GM19463 (cell line): ENCODE results near the gene CD247.

Experiments used
- ATAC-seq: cut with Tn5 transposase; IDR thresholded peaks from one replicate; pipeline ENCODE4 v1.9.1; 2021; ENCODE audit warnings: mild to moderate bottlenecking, moderate library complexity; ENCODE audit not compliant: unreplicated experiment

Gene CD247

DNA sequence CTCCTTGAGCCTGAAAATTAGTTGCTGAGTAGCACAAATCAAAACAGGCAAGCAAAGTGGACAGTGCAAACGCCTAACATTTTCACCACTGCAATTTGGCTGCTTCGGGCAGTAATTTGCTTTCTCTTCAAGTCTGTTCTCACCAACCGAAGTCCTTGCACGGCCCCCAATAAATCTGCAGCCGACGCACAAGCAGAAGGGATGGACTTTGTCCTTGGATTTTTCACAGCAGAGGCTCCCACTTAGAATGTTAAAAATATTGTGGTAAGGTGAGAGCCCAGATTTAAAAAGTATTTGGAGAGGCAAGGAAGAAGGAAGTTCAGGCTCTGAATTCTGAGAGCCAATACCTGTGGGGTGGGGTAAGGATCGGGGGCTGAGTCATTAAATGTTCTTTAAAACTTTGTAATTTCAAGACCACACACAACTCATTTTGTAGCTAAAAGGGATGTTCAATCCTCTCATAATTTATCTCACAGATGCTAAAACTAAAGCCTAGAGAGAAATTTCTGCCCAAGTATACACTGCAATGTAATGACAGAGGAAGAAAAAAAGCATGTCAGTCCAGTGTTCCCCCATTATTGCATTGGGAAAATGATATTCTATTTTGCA is 6.2 kb downstream of the CD247 start:
- ATAC-seq, result no peak

GRCh38 chr1:167511374-167511986 is 6.8 kb downstream of the CD247 start:
- ATAC-seq, result no peak

- no peak for ATAC-seq
Measured at GRCh38 chr1:167510881-167511280, 7.4 kb downstream of the CD247 start.

DNA sequence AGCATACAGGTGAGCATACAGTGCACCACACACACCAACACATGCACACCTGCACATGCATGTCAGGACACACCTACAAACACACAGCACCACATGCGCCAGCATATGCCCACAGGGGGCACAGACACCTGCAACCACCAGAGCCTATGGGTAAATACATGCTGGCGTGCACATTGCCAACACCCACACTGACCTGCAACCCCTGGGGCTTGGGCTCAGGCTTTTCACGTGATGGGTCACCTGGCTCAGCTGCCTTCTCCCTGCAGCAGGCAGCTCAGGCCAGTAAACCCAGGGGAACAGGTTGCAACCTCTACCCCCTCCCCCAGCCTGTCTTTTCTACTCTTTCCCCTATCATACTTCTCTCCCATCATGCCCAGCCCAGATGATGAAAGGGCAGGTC is 8.1 kb downstream of the CD247 start:
- no peak for ATAC-seq

DNA sequence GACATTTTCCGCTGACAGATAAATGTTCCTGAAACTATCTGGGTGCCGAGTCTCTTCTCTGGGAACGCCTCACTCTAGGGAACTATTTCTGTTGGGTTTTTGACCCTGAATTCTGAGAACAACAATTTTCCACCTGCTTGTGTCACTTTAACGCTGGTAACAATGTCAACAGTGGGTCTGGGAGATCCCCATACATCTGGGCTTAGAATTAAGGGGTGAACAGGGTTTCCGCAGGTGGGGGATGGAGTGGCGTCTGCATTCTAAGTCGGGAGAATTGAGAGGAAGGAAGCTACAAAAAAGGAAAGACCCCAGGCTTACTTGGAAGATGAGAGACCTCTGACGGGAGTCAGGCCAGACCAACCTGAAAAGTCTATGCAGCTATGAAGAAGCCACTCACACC is 8.7 kb downstream of the CD247 start:
- no peak for ATAC-seq

DNA sequence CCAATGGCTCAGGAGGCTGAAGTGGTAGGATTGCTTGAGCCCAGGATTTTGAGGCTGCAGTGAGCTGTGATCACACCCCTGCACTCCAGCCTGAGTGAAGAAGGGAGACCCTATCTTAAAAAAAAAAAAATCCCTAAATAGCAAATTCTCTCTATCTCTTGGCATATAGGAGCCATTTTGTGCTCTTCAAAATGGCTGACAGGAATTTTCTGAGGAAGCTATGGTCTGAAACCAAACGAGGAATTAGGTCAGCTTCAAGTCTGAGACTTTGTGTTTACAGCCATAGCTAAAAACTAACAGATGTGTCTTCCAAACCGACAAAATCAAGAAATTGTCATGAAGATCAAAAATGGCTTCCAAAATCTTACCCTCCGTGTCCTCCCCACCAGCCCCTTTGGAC is 10.6 kb downstream of the CD247 start:
- ATAC-seq, result no peak

DNA sequence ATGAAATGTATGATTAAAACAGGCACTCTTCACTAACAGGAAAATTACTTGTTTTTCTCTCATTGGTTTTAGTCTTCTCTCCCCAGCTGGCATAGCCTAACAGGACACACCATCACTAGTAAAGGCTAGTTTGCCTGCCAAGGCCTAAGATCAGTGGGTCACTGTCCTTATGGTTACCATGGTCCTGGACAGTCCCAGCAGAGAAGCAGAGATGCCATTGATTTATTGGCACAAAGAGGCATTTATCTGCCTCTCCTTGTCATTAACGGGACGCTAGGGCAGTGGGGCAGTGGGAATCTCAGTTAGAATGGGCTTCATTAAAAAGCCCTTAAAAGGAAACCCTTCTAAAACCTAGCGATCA is 13.9 kb downstream of the CD247 start:
- no peak for ATAC-seq

DNA sequence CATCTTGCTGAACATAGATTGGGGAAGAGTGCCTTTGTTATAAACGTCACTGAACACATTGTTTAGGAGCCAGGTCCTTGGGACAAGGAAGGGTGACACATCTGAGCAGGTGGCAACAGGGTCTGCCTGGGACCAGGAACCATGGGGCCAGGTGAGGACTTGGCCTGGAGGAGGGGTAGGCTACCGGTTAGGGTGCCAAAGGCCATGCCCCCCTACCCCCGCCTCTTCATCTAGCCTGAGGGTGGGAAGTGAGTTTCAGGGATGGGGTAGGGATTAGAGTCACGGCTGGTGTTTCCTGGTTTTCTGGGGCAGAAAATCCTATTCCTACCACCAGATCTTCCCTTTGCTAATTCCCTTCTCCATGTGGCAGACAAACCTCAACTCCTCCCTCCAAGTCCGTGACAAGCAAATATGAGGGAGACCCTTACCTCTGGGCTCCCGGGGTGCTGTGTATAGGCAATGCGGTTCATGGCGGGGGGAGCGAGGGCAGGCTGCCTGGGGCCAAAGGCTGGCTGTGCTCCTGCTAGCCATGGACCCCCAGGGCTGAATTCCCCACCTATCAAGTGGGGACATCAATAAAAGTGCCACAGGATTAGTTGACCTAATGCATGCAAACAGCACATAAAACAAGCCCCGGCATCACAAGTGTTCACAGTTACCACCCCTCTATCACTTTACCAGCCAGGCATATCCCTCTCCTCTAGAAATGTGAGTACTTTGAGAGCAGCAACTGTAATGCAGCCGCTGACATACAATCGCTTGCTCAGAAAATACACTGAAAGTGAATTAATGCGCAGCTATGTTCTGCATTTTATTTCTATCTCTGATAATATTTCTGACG is 14.5 kb downstream of the CD247 start:
- no peak for ATAC-seq

DNA sequence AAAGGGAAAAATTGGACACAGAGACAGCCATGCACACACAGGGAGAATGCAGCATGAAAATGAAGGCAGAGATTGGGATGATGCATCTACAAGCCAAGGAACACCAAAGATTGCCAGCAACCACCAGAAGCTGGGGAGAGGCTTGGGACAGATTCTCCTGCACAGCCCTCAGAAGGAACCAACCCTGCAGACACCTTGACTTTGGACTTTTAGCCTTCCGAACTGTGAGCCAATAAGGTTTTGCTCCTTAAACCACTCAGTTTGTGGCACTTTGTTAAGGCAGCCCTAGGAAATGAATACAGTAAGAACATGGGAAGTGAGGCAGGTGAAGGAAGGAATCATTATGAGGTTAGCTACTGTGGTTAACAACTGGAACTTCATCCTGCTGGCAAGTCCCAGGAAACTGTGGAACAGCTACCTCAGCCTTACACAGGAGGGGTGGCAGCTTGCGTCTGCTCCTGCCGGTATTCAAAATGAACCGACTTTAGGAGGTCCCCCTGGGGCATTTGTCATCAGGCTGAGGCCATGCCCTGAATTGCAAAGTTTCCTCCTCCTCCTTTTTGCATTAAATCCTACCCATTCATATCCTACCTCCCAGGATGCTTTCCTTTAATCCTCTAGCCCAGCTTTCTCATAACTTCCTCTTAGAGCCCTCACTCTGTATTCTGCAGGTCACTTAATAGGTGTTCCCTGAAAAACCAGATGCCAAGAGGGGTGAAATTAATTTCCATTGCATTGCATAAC is 15.4 kb downstream of the CD247 start:
- no peak for ATAC-seq

DNA sequence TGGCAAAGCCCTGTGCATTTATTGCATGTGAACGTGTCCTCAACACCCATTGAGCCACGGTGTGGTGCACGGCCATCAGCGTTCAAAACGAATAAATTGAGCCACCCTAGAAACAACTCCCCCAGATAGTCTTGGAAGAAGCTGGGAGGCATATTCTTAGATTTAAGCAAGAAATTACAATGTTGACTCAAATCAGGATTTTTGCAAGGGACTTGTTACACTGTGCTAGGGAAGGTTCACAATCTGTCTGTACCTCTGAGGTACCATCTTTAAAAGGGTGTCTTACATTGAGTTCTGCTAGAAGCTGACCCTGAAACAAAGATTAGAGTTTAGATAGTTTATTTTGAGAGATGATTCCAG is 16.2 kb downstream of the CD247 start:
- ATAC-seq, result no peak

GRCh38 chr1:167501515-167502191 is 16.7 kb downstream of the CD247 start:
- no peak for ATAC-seq

DNA sequence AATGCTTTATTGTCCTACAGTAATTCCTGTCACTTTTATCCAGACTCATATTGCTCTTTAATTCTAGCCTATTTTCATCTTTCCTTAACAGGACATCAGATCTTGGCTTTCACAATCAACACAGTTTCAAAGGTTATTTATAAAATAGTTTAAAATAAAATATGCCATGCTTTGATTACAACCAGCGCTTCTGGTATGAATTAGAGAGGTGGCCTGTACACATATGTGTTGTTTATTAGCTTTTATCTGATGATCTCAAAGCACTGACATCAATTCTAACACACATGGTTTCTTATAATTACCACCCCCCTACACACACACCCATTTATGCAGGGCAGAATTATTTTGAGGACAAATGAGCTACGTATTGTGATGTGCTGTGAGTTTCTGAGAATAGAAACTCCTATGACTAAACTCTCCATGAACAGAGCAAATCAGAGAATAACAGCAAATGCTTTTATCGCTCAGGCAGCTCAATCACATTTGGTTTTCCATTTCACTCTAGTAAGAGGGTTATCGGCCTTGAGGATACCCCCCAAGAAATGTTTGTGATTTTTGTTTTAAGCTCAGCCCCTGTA is 18.0 kb downstream of the CD247 start:
- ATAC-seq, result peak; percentile 33

DNA sequence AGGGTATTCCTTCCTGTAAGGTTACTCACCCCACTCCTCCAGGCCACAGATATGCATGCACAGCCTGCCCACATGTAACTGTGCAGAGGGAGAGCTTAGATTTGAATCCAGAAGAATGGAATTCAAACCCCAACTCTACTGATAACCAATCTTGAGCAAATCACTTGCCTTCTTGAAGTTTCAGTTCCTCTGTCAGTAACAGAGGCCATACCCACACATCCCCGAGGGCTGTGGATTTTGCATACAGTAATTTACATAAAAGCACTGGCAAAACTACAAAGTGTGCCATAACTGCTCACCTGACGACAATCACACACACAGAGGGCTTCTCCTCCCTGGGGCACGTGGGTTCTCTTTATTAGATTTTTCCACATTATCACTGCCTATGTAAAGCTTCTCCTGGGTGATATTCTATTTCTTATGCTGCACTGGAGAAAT is 18.6 kb downstream of the CD247 start:
- peak; percentile 96 for ATAC-seq

- ATAC-seq, result no peak
Measured at GRCh38 chr1:167499106-167499505, 19.2 kb downstream of the CD247 start.

DNA sequence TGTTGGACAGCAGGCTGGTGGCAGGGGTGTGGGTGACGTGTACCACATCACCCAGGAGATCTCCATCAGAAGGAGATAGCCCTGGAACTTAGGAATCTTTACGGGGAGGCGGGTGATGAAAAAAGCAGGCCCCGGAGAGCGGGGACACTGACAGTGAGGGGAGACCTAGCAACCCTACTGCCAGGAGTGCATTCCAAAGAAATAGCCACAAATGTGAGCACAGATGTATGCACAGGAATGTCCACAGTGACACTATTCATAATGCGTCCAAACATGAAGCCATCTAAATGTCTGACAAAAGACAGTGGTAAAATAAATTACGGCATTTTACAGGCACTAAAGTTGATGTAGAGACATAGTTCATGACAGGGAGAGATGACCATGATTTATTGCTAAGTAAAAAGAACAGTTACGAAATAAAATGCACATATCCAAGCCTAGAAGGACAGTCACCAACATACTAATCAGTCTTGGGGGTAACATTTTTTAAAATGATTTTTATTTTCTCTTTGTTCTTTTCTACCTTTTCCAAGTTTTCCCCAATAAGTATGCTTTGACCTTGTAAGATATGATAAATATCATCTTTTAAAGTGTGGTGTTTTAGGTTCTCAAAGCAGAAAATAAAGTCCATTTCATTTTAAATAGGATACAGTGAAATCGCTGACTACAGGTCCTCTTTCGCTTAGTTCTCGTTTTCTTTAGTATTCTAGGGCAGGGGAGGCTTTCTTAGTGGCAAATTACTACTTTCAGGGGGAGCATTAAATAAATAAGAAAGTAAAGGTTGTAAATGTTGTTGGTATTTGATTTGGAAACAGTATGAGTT is 21.3 kb downstream of the CD247 start:
- no peak for ATAC-seq

GRCh38 chr1:167493372-167493771 is 25.0 kb downstream of the CD247 start:
- ATAC-seq, result no peak

- ATAC-seq, result no peak
Measured at GRCh38 chr1:167492481-167492910, 25.8 kb downstream of the CD247 start.

GRCh38 chr1:167491586-167492461 is 26.5 kb downstream of the CD247 start:
- ATAC-seq, result no peak

GRCh38 chr1:167490765-167491164 is 27.6 kb downstream of the CD247 start:
- ATAC-seq, result no peak
